Adrenal gland (tissue), 5 donors: ENCODE results near the gene SLC30A4.

Experiments
- POLR2A ChIP-seq, 2 donors: fragments of 450-650 bp; IDR thresholded peaks; one replicate each; pipeline ENCODE4 v1.6.1; 2017; ENCODE audit warnings: antibody characterized with exemption in 2 of 2, mild to moderate bottlenecking in 2 of 2, moderate library complexity in 1 of 2
- TF ChIP-seq, protein P1 (sequence below), 6 experiments: fragments of 450-650 bp in 4 of 6; fragments of 200-600 bp in 2 of 6; sonication (generic) in 1 of 6; IDR thresholded peaks; 1 replicate in 5 of 6; 2 replicates in 1 of 6; pipeline versions ENCODE4 v1.5.1 to v1.8.0; 2016 to 2021; ENCODE audit warnings: antibody characterized with exemption in 6 of 6, mild to moderate bottlenecking in 2 of 6, moderate library complexity in 1 of 6
- donor health status: DM: no; HTN: no; CAD: no.

DNA sequence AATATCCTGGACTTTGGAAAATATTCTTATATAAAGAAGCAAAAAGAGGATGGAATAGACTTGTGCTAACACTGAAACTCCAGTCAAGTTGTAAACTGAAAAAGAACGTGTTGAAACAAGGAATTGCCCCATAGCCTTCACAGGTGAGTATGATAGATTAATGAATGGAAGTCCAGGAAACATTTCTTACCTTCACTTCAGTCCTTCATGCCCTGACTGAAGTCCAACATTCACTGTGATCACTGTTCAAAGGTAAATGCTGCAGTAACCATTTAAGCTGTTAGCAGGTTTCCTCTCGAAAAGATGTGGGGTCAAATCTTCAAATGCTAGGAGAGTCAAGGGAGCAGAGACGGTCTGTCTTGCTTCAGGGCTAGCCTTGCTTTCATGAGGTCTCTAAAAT, 46.1 kb downstream of the SLC30A4 start:
- TF ChIP-seq, protein P1, sequence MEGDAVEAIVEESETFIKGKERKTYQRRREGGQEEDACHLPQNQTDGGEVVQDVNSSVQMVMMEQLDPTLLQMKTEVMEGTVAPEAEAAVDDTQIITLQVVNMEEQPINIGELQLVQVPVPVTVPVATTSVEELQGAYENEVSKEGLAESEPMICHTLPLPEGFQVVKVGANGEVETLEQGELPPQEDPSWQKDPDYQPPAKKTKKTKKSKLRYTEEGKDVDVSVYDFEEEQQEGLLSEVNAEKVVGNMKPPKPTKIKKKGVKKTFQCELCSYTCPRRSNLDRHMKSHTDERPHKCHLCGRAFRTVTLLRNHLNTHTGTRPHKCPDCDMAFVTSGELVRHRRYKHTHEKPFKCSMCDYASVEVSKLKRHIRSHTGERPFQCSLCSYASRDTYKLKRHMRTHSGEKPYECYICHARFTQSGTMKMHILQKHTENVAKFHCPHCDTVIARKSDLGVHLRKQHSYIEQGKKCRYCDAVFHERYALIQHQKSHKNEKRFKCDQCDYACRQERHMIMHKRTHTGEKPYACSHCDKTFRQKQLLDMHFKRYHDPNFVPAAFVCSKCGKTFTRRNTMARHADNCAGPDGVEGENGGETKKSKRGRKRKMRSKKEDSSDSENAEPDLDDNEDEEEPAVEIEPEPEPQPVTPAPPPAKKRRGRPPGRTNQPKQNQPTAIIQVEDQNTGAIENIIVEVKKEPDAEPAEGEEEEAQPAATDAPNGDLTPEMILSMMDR (IDR thresholded peaks at IDR 0.05) = no peak
- no peak for TF ChIP-seq POLR2A (IDR thresholded peaks at IDR 0.05)
